ENCODE measurements around the gene RPL36AL.

- TF ChIP-seq, protein P1, sequence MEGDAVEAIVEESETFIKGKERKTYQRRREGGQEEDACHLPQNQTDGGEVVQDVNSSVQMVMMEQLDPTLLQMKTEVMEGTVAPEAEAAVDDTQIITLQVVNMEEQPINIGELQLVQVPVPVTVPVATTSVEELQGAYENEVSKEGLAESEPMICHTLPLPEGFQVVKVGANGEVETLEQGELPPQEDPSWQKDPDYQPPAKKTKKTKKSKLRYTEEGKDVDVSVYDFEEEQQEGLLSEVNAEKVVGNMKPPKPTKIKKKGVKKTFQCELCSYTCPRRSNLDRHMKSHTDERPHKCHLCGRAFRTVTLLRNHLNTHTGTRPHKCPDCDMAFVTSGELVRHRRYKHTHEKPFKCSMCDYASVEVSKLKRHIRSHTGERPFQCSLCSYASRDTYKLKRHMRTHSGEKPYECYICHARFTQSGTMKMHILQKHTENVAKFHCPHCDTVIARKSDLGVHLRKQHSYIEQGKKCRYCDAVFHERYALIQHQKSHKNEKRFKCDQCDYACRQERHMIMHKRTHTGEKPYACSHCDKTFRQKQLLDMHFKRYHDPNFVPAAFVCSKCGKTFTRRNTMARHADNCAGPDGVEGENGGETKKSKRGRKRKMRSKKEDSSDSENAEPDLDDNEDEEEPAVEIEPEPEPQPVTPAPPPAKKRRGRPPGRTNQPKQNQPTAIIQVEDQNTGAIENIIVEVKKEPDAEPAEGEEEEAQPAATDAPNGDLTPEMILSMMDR (optimal IDR thresholded peaks at IDR 0.05 in 1 of 3, IDR thresholded peaks at IDR 0.05 in 1 of 3, conservative IDR thresholded peaks at IDR 0.05 in 1 of 3; ENCODE audit: extremely low read depth in 1 of 3, insufficient read depth in 2 of 3, low read length in 3 of 3): no peak
- TF ChIP-seq EZH2 (IDR thresholded peaks at IDR 0.05; ENCODE audit: low read length): no peak
Observed at GRCh38 chr14:49640540-49641417, 20.4 kb upstream of the RPL36AL start.

Measured in keratinocyte (primary cell).